Measurements from ENCODE around the gene TMUB2. TPM values are rescaled to one million over a fixed set of nuclear protein-coding genes. Genes with fewer than 3 reads are reported as not detected.

Gene TMUB2
- total RNA-seq, 1 donor from 2014 or later, result 27.9 TPM

DNA sequence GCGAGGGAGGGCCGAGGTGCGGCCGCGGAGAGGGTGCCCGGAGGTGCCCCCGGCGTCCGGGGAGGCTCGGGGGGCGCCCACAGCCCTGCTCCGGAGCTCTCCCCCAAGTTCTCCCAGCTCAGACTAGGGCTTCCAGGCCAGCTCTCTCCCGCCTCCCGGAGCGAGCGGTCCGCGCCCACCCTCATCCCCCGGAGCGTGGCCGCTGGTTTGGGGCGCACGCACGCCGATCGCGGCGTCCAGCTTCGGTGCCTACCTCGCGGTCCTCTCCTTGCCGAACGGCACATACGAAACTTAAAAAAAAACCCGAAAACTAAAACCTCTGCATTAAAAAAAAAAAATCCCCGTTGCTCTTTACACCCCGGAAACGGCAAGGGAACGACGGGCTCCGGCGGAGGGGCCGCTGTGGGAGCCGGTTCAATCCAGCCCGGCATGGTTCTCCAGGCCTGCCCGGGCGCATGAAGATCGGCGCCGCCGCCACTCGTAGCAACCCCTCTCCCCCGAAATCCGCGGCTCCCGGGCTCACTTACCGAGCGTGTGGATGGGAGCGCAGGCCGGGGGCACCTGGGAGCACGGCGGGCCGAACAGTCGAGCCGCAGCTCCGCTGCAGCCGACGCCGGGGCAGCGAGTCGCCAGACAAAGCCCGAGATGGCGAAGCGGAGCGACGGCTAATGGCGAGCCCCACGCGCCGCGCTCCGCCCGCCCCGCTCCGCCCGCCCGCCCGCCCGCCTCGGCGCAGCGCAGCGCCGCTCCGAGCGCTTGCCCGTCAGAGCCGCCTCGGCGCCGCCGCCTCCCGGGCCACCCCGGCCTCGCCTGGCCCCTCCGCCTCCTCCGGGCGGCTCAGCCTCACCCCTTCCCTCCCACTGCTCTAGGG is 33.7 kb downstream of the TMUB2 start:
- no peaks in the 10 kb centered on the region for H3K9me3 ChIP-seq
- intact Hi-C loops (cut with DNase I), result no loop called here
- H3K36me3 ChIP-seq, result peaks cover 11 to 18% of the 10 kb centered on the region in 2 donors
- H3K4me3 ChIP-seq, result peak overlapping the region; percentile 88 to 95
- H3K27me3 ChIP-seq, result no peaks in the 10 kb centered on the region
- no peak for DNase-seq (ENCODE audit: low spot score in 2 of 2)
- H3K27ac ChIP-seq, result peak overlapping the region; percentile 91 to 99
- H3K4me1 ChIP-seq, result peaks cover 18 to 25% of the 10 kb centered on the region in 2 donors
- TF ChIP-seq, protein P1, sequence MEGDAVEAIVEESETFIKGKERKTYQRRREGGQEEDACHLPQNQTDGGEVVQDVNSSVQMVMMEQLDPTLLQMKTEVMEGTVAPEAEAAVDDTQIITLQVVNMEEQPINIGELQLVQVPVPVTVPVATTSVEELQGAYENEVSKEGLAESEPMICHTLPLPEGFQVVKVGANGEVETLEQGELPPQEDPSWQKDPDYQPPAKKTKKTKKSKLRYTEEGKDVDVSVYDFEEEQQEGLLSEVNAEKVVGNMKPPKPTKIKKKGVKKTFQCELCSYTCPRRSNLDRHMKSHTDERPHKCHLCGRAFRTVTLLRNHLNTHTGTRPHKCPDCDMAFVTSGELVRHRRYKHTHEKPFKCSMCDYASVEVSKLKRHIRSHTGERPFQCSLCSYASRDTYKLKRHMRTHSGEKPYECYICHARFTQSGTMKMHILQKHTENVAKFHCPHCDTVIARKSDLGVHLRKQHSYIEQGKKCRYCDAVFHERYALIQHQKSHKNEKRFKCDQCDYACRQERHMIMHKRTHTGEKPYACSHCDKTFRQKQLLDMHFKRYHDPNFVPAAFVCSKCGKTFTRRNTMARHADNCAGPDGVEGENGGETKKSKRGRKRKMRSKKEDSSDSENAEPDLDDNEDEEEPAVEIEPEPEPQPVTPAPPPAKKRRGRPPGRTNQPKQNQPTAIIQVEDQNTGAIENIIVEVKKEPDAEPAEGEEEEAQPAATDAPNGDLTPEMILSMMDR (IDR thresholded peaks at IDR 0.05), result no peak

- no peaks in the 10 kb centered on the region for H3K9me3 ChIP-seq
- no peaks in the 10 kb centered on the region for H3K27me3 ChIP-seq
- peaks cover 2 to 10% of the 10 kb centered on the region in 2 donors for H3K36me3 ChIP-seq
- peaks cover 17 to 25% of the 10 kb centered on the region in 2 donors for H3K4me1 ChIP-seq
- H3K4me3 ChIP-seq, result peak overlapping the region; percentile 88 to 95
- intact Hi-C loops (cut with DNase I), result no loop called here
- TF ChIP-seq, protein P1 (IDR thresholded peaks at IDR 0.05), result peak in 1 of 3 experiments; percentile 7
- peak overlapping the region; percentile 91 to 99 for H3K27ac ChIP-seq
- peak in 1 of 2 donors; percentile 85 for DNase-seq (ENCODE audit: low spot score in 2 of 2)
Observed at GRCh38 chr17:44221084-44221861, 34.5 kb downstream of the TMUB2 start.

- DNase-seq (ENCODE audit: low spot score in 2 of 2), result no peak
- peaks cover 12 to 25% of the 10 kb centered on the region in 2 donors for H3K4me1 ChIP-seq
- peak overlapping the region; percentile 88 to 95 for H3K4me3 ChIP-seq
- peak overlapping the region; percentile 91 to 99 for H3K27ac ChIP-seq
- H3K27me3 ChIP-seq, result no peaks in the 10 kb centered on the region
- intact Hi-C loops (cut with DNase I), result no loop called here
- H3K36me3 ChIP-seq, result peaks cover 0 to 4% of the 10 kb centered on the region in 2 donors
- TF ChIP-seq, protein P1 (IDR thresholded peaks at IDR 0.05), result no peak
- no peaks in the 10 kb centered on the region for H3K9me3 ChIP-seq
Observed at GRCh38 chr17:44221862-44222111, 35.0 kb downstream of the TMUB2 start.

DNA sequence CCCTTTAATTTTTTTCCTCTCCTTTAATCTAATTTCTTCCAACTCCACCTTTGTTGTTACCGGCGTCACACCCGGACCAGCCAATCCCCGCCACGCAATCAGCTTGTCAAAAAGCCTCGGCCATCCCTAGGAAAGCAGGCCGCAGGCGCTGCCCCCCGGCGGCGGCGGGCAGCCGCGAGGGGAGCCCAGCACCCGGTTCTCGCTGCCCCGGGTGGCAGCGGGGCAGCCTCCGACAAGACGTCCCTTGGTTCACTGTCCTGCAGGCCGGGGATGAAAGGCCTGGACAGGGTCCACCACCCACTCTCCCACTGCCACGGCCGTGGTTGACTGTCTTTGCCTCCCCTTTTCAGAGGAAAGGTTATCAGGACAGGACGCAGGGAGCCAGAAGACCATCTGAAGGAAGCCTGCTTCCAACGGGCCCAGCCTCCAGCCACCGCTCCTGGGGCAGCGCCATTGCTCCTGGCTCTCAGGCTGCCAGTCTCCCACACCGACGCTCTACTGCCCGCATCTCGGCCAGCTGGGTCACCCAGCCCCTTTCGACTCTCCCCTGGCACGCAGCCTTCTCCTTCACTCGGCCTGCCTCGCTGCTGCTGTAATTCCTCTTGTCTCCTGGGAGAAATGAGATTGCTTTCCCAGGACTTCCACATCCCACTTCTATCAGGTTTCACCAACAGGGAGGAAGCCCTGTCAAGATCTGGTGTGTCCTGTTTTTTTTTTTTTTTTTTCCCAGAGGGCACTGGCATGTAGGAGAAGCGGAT is 35.5 kb downstream of the TMUB2 start:
- Histone ChIP-seq H3K9me3 (no peaks in the 10 kb centered on the region), H3K27me3 (no peaks in the 10 kb centered on the region), H3K4me3 (peak overlapping the region; percentile 88 to 95), H3K4me1 (peaks cover 9 to 22% of the 10 kb centered on the region in 2 donors), H3K27ac (peak overlapping the region; percentile 91 to 99), H3K36me3 (no peaks in the 10 kb centered on the region)
- intact Hi-C loops (cut with DNase I), result no loop called here
- DNase-seq (ENCODE audit: low spot score in 2 of 2), result peak in 1 of 2 donors; percentile 91
- TF ChIP-seq, protein P1 (IDR thresholded peaks at IDR 0.05), result peak in 2 of 3 experiments; percentile 9 to 24

GRCh38 chr17:44223541-44224071 is 36.8 kb downstream of the TMUB2 start:
- DNase-seq (ENCODE audit: low spot score in 2 of 2), result peak in 1 of 2 donors; percentile 83
- intact Hi-C loops (cut with DNase I), result no loop called here
- Histone ChIP-seq H3K27ac (peak overlapping the region; percentile 91 to 99), H3K27me3 (no peaks in the 10 kb centered on the region), H3K4me3 (no peak overlapping the region), H3K9me3 (no peaks in the 10 kb centered on the region), H3K36me3 (no peaks in the 10 kb centered on the region), H3K4me1 (peaks cover 0 to 15% of the 10 kb centered on the region in 2 donors)
- TF ChIP-seq, protein P1 (IDR thresholded peaks at IDR 0.05), result no peak
